SK-N-SH (cell line): ENCODE measurements around the gene MAP3K1. TPM values are rescaled to one million over a fixed set of nuclear protein-coding genes. Genes with fewer than 3 reads are reported as not detected.

ENCODE experiments used
- CTCF ChIA-PET: fragments of 300-600, 350-600 bp; formaldehyde crosslinking; extraction: SDS; loops from one replicate; lab custom pipeline; 2021; lab: Yijun Ruan, JAX
- POLR2A ChIA-PET: fragments of 350-600 bp; sonication (Branson Sonifier 250); formaldehyde crosslinking; extraction: SDS; loops from one replicate; lab custom pipeline; 2020; ENCODE audit warnings: antibody characterized with exemption, inconsistent platforms; lab: Yijun Ruan, JAX
- DNase-seq: peaks from one replicate; pipeline ENCODE4 v3.0.0; 2012
- H2AFZ ChIP-seq: fragments of 200-600 bp; sonication (generic); 2 replicates; pipeline ENCODE4 v1.8.1; 2016; ENCODE audit warnings: antibody characterized with exemption, mild to moderate bottlenecking, low read depth
- H3F3A ChIP-seq: fragments of 200-600 bp; sonication (generic); replicated peaks from 2 replicates; pipeline ENCODE3; 2016; ENCODE audit warnings: antibody characterized with exemption, mild to moderate bottlenecking; ENCODE audit not compliant: insufficient read depth
- H3K27ac ChIP-seq, 2 experiments: fragments of 200-500 bp in 1 of 2; fragments of 200-600 bp in 1 of 2; sonication (Bioruptor generic) in 1 of 2; sonication (generic), shearing (Covaris generic) in 1 of 2; 2 replicates each; pipeline versions ENCODE4 v1.5.1 to v1.6.1; 2014 to 2016; ENCODE audit warnings: low read depth in 2 of 2, inconsistent platforms in 1 of 2, low read length in 1 of 2, mild to moderate bottlenecking in 1 of 2, mixed read lengths in 1 of 2
- H3K27me3 ChIP-seq: fragments of 200-600 bp; sonication (generic), shearing (Covaris generic); 2 replicates; pipeline ENCODE4 v1.6.1; 2016; ENCODE audit warnings: mixed run types; ENCODE audit not compliant: insufficient read depth
- H3K36me3 ChIP-seq, 2 experiments: fragments of 200-500 bp in 1 of 2; fragments of 200-600 bp in 1 of 2; sonication (Bioruptor generic) in 1 of 2; sonication (generic) in 1 of 2; replicated peaks in 1 of 2; 2 replicates each; pipeline versions ENCODE3 to v1.5.1; 2014 to 2016; ENCODE audit warnings: low read length in 1 of 2, mild to moderate bottlenecking in 1 of 2; ENCODE audit not compliant: insufficient read depth in 2 of 2, control insufficient read depth in 1 of 2
- H3K4me1 ChIP-seq, 2 experiments: fragments of 200-500 bp in 1 of 2; fragments of 200-600 bp in 1 of 2; sonication (Bioruptor generic) in 1 of 2; sonication (generic), shearing (Covaris generic) in 1 of 2; 2 replicates each; pipeline versions ENCODE4 v1.5.1 to v1.6.1; 2014 to 2016; ENCODE audit warnings: low read depth in 1 of 2, low read length in 1 of 2, mixed run types in 1 of 2; ENCODE audit not compliant: insufficient read depth in 2 of 2, control insufficient read depth in 1 of 2
- H3K4me2 ChIP-seq: fragments of 200-600 bp; sonication (generic), shearing (Covaris generic); 2 replicates; pipeline ENCODE4 v1.6.1; 2017; ENCODE audit warnings: mixed run types
- H3K4me3 ChIP-seq, 2 experiments: fragments of 200-500 bp in 1 of 2; fragments of 200-600 bp in 1 of 2; sonication (Bioruptor generic) in 1 of 2; sonication (generic), shearing (Covaris generic) in 1 of 2; 2 replicates each; pipeline versions ENCODE4 v1.5.1 to v1.8.1; 2014 to 2016; ENCODE audit warnings: low read depth in 2 of 2, inconsistent platforms in 1 of 2, low read length in 1 of 2, mild to moderate bottlenecking in 1 of 2, mixed read lengths in 1 of 2, moderate library complexity in 1 of 2
- H3K79me2 ChIP-seq: fragments of 200-600 bp; sonication (generic); 2 replicates; pipeline ENCODE4 v1.8.1; 2017; ENCODE audit warnings: mild to moderate bottlenecking; ENCODE audit not compliant: insufficient read depth
- H3K9ac ChIP-seq: fragments of 200-600 bp; sonication (generic); 2 replicates; pipeline ENCODE4 v1.6.1; 2017; ENCODE audit warnings: mixed run types
- H3K9me2 ChIP-seq: fragments of 200-600 bp; sonication (generic); 2 replicates; pipeline ENCODE4 v1.6.1; 2017; ENCODE audit warnings: mixed run types
- H3K9me3 ChIP-seq: fragments of 200-600 bp; sonication (generic); 2 replicates; pipeline ENCODE4 v1.6.1; 2017; ENCODE audit warnings: mixed run types, mild to moderate bottlenecking, moderate library complexity
- H4K20me1 ChIP-seq: fragments of 200-600 bp; sonication (generic); 2 replicates; pipeline ENCODE4 v1.6.1; 2017; ENCODE audit warnings: mild to moderate bottlenecking, mixed run types; ENCODE audit not compliant: insufficient read depth
- CHD2 ChIP-seq: fragments of 150-350 bp; IDR thresholded peaks from 2 replicates; pipeline ENCODE4 v1.6.1; 2018; ENCODE audit warnings: low read length; ENCODE audit not compliant: partially characterized antibody
- ELF1 ChIP-seq: IDR thresholded peaks from 2 replicates; pipeline ENCODE4 v1.4.0; 2012
- EP300 ChIP-seq, 2 experiments: IDR thresholded peaks; 2 replicates each; pipeline versions ENCODE4 v1.4.0 to v1.6.1; 2012; ENCODE audit warnings: borderline replicate concordance in 1 of 2, low read depth in 1 of 2, low read length in 1 of 2
- FOXM1 ChIP-seq: IDR thresholded peaks from 2 replicates; pipeline ENCODE4 v1.4.0; 2012; ENCODE audit warnings: low read depth, mild to moderate bottlenecking
- GABPA ChIP-seq: IDR thresholded peaks from 2 replicates; pipeline ENCODE4 v1.4.0; 2012; ENCODE audit warnings: low read depth, mild to moderate bottlenecking
- IRF3 ChIP-seq: fragments of 150-350 bp; IDR thresholded peaks from 2 replicates; pipeline ENCODE4 v1.6.1; 2016; ENCODE audit warnings: mild to moderate bottlenecking, low read depth, low read length
- MXI1 ChIP-seq: IDR thresholded peaks from 2 replicates; pipeline ENCODE4 v1.6.1; 2012; ENCODE audit warnings: mild to moderate bottlenecking, low read depth, low read length, improper control_type of control experiment
- NFIC ChIP-seq: IDR thresholded peaks from 2 replicates; pipeline ENCODE4 v1.4.0; 2012; ENCODE audit warnings: borderline replicate concordance
- POLR2AphosphoS5 ChIP-seq: IDR thresholded peaks from 2 replicates; pipeline ENCODE4 v1.6.1; 2012; ENCODE audit warnings: low read depth, low read length
- RCOR1 ChIP-seq: fragments of 150-350 bp; IDR thresholded peaks from 2 replicates; pipeline ENCODE4 v1.6.1; 2017; ENCODE audit warnings: antibody characterized with exemption, low read length
- REST ChIP-seq: IDR thresholded peaks from 2 replicates; pipeline ENCODE4 v1.6.1; 2012; ENCODE audit warnings: mild to moderate bottlenecking, low read depth, low read length, moderate library complexity
- RFX5 ChIP-seq: IDR thresholded peaks from 2 replicates; pipeline ENCODE4 v1.6.1; 2012; ENCODE audit warnings: mild to moderate bottlenecking, improper control_type of control experiment, low read length
- RXRA ChIP-seq: IDR thresholded peaks from 2 replicates; pipeline ENCODE4 v1.4.0; 2012; ENCODE audit warnings: low read depth, mild to moderate bottlenecking, borderline replicate concordance
- SIN3A ChIP-seq: IDR thresholded peaks from 2 replicates; pipeline ENCODE4 v1.6.1; 2012; ENCODE audit warnings: low read depth, mild to moderate bottlenecking, low read length, moderate library complexity, borderline replicate concordance
- SMC3 ChIP-seq: IDR thresholded peaks from 2 replicates; pipeline ENCODE4 v1.6.1; 2012; ENCODE audit warnings: low read depth, low read length, improper control_type of control experiment
- WGBS: methylation state at CpG from one replicate; pipeline ENCODE4 v1.1.6; 2017; ENCODE audit warnings: low lambda C conversion rate; 5-methylcytosine and 5-hydroxymethylcytosine counted together
- polyA plus RNA-seq, 3 experiments: library from polyadenylated mRNA; depleted of rRNA; stranded (reverse); fragments of >200 nt; gene quantifications; 2 replicates each; pipeline ENCODE4 v1.2.3, GENCODE V29; 2012
- TF ChIP-seq, protein P1 (sequence below): IDR thresholded peaks from 2 replicates; pipeline ENCODE4 v1.4.0; 2012; ENCODE audit warnings: low read depth, borderline replicate concordance

Gene MAP3K1
- polyA plus RNA-seq, 1 of the 3 experiments (the other 2 are of a cell fraction), result 2.2 TPM

DNA sequence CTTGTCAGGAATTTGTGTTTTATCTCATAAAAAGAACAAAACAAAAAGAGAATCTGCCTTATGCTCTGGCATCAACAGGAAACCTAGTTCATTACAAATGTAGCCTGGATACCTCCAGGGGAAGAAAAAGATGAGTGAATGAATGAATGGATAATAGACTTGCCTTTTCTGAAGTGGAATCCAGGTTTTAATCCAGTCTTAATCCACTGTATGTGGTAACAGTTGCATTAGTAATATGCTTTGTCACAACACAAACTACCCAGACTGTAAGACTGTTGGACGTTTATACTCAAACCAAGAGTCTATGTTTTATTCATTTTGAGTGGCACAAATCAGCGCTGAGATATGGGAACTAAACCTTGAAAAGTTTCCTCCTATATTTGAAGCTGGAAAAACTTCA is 32.1 kb upstream of the MAP3K1 start:
- WGBS, result 58% methylated on average over 2 of the region's 2 CpGs
- Histone ChIP-seq H3K4me1 (no peaks in the 10 kb centered on the region), H4K20me1 (no peaks in the 10 kb centered on the region), H3K36me3 (no peaks in the 10 kb centered on the region), H3F3A (no peaks in the 10 kb centered on the region), H2AFZ (no peak overlapping the region), H3K4me2 (no peak overlapping the region), H3K79me2 (no peaks in the 10 kb centered on the region), H3K27ac (no peak overlapping the region), H3K9me2 (no peaks in the 10 kb centered on the region), H3K27me3 (no peaks in the 10 kb centered on the region), H3K9ac (no peak overlapping the region), H3K4me3 (no peak overlapping the region), H3K9me3 (no peaks in the 10 kb centered on the region)
- ChIA-PET CTCF (interaction anchor here (1.4 kb wide), 1 partner anchor 44 kb away, joined by 4 read pairs; no protein-coding TSS in a partner anchor), POLR2A (no interaction called here)
- TF ChIP-seq CHD2 (no peak), RFX5 (no peak), ELF1 (no peak)
- DNase-seq, result no peak

- H3K9ac ChIP-seq, result no peak overlapping the region
Observed at GRCh38 chr5:56786346-56786745, 29.0 kb upstream of the MAP3K1 start.

More at GRCh38 chr5:56786346-56786745, 29.0 kb upstream of the MAP3K1 start:
- Histone ChIP-seq H3K9me3 (no peaks in the 10 kb centered on the region), H3K4me3 (no peak overlapping the region), H3K4me1 (no peaks in the 10 kb centered on the region), H3K36me3 (no peaks in the 10 kb centered on the region), H3K9me2 (no peaks in the 10 kb centered on the region), H3K27ac (no peak overlapping the region), H3K79me2 (no peaks in the 10 kb centered on the region), H3K27me3 (no peaks in the 10 kb centered on the region), H2AFZ (no peak overlapping the region), H3F3A (no peaks in the 10 kb centered on the region), H4K20me1 (no peaks in the 10 kb centered on the region), H3K4me2 (no peak overlapping the region)
- ChIA-PET CTCF (no interaction called here), POLR2A (no interaction called here)
- no peak for DNase-seq
- 66% methylated on average over 2 of the region's 2 CpGs for WGBS
- TF ChIP-seq MXI1 (no peak), IRF3 (no peak), RCOR1 (no peak), EP300 (IDR thresholded peaks at IDR 0.05; ENCODE audit: borderline replicate concordance in 1 of 2, low read depth in 1 of 2, low read length in 1 of 2) (no peak), REST (no peak), POLR2AphosphoS5 (no peak), SIN3A (no peak), CHD2 (no peak), NFIC (no peak), SMC3 (no peak), FOXM1 (no peak), RXRA (no peak), GABPA (no peak)
- TF ChIP-seq, protein P1, sequence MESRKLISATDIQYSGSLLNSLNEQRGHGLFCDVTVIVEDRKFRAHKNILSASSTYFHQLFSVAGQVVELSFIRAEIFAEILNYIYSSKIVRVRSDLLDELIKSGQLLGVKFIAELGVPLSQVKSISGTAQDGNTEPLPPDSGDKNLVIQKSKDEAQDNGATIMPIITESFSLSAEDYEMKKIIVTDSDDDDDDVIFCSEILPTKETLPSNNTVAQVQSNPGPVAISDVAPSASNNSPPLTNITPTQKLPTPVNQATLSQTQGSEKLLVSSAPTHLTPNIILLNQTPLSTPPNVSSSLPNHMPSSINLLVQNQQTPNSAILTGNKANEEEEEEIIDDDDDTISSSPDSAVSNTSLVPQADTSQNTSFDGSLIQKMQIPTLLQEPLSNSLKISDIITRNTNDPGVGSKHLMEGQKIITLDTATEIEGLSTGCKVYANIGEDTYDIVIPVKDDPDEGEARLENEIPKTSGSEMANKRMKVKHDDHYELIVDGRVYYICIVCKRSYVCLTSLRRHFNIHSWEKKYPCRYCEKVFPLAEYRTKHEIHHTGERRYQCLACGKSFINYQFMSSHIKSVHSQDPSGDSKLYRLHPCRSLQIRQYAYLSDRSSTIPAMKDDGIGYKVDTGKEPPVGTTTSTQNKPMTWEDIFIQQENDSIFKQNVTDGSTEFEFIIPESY, result no peak
